KOPT-K1 (cell line): ENCODE data around the gene HSPA4.
"Not testable (repeated sequence)": the region's sequence is repeated elsewhere in the genome, so short reads cannot be mapped to it uniquely, and the experiment has no call there.

Experiments
- H3K27ac ChIP-seq: fragments of 200-600 bp; sonication (generic); 2 replicates; pipeline ENCODE4 v1.5.1; 2016; ENCODE audit warnings: antibody characterized with exemption, mild to moderate bottlenecking, low read depth, low read length; ENCODE audit not compliant: poor library complexity, severe bottlenecking
- H3K36me3 ChIP-seq: fragments of 200-600 bp; sonication (generic); 2 replicates; pipeline ENCODE4 v1.5.1; 2017; ENCODE audit warnings: antibody characterized with exemption, mild to moderate bottlenecking, low read length, moderate library complexity; ENCODE audit not compliant: insufficient read depth
- H3K9me3 ChIP-seq: fragments of 200-600 bp; sonication (generic); 2 replicates; pipeline ENCODE4 v1.5.1; 2017; ENCODE audit warnings: antibody characterized with exemption, low read length, mild to moderate bottlenecking; ENCODE audit not compliant: insufficient read depth, poor library complexity, severe bottlenecking

HSPA4 gene

DNA sequence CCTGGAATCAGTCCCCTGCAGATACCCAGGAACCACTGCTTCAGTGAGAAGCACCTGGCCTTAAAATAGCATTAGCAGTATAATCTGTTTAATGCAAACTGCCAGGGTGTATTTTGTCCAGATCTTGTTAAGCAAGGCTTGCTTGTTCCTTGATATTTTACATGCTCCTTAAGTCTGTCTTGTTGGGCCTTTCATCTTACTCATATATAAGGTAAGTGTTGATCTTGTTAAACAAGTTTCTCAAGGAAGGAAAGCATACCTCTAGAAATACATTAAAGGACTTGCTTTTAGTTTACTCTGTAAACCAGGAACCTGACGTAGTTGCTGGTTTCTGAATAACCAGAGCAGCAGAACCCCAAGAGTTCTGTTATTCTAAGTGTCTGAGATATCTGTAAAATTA lies 13.7 kb downstream of the HSPA4 start:
- H3K27ac ChIP-seq = no peak overlapping the region
- H3K36me3 ChIP-seq = peaks cover 70% of the 10 kb centered on the region
- H3K9me3 ChIP-seq = no peaks in the 10 kb centered on the region

- H3K27ac ChIP-seq = no peak overlapping the region
- H3K9me3 ChIP-seq = no peaks in the 10 kb centered on the region
- peaks cover 76% of the 10 kb centered on the region for H3K36me3 ChIP-seq
Observed at GRCh38 chr5:133066045-133066444, 14.2 kb downstream of the HSPA4 start.

GRCh38 chr5:133072021-133072420 lies 20.2 kb downstream of the HSPA4 start:
- no peaks in the 10 kb centered on the region for H3K9me3 ChIP-seq
- H3K27ac ChIP-seq = no peak overlapping the region
- H3K36me3 ChIP-seq = peaks cover 100% of the 10 kb centered on the region

DNA sequence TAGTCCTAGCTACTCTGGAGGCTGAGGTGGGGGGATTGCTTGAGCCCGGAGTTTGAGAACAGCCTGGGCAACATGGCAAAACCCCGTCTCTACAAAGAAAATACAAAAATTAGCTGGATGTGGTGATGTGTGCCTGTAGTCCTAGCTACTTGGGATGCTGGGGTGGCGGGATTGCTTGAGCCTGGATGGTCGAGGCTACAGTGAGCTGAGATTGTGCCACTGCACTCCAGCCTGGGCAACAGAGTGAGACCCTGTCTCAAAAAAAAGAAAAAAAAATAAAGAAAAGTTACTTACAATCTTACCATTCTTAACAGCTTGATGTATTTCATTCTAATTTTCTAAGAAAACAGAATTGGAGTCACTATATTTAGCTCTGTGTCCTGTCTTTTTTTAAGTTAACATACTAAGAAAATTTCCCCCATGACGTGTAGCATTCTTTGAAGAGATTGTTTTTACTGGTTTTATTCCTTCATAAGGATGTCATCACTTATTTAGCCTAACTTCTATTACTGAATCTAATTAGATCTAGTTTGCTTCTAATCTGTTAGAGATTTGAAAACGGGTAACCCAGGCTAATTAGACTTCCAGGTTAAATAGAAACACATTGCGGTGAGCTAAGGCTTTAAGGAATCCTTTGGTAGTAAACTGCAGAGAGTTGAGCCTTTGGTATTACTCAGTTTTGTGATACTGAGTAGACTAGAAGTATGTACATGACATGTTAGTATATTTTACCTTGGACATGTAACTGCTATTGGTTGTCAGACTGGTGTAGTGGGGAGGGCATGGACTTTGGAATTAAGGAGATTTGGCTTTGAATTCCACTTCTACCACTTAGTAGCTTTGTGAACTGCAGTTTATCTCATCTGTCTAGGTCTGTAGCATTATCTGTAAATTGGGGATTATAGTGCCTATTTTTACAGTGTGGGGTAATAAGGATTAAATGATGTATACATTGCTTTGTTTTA lies 24.0 kb downstream of the HSPA4 start:
- peaks cover 97% of the 10 kb centered on the region for H3K36me3 ChIP-seq
- H3K9me3 ChIP-seq = no peaks in the 10 kb centered on the region
- no peak overlapping the region for H3K27ac ChIP-seq

DNA sequence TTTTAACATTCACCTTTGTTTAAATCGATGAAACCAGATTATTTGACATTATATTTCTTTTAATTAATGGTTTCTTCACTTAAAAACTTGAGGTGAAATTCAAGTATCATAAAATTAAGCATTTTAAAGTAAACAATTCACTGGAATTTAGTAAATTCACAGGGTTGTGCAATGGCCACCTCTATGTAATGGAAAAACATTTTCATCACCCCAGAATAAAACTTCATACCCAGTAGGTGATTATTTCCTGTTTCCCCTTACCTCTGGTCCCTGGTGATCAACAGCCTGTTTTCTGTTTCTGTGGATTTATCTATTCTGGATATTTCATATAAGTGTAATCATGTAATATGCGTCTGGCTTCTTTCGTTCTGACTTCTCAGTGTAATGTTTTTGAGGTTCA lies 27.2 kb downstream of the HSPA4 start:
- Histone ChIP-seq H3K36me3 (peaks cover 91% of the 10 kb centered on the region), H3K9me3 (no peaks in the 10 kb centered on the region), H3K27ac (no peak overlapping the region)

DNA sequence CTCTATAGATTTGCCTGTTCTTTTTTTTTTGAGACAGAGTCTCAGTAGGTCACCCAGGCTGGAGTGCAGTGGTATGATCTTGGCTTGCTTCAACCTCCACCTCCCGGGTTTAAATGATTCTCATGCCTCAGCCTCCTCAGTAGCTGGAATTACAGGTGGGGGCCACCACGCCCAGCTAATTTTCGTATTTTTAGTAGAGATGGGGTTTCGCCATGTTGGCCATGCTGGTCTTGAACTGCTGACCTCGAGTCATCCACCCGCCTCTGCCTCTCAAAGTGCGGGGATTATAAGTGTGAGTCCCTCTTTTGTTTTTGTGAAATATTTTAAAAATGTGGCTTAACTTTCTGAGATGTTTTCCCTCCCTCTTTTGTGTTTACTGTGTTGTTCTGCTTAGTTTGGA lies 29.2 kb downstream of the HSPA4 start:
- H3K27ac ChIP-seq = no peak overlapping the region
- no peaks in the 10 kb centered on the region for H3K9me3 ChIP-seq
- peaks cover 91% of the 10 kb centered on the region for H3K36me3 ChIP-seq

DNA sequence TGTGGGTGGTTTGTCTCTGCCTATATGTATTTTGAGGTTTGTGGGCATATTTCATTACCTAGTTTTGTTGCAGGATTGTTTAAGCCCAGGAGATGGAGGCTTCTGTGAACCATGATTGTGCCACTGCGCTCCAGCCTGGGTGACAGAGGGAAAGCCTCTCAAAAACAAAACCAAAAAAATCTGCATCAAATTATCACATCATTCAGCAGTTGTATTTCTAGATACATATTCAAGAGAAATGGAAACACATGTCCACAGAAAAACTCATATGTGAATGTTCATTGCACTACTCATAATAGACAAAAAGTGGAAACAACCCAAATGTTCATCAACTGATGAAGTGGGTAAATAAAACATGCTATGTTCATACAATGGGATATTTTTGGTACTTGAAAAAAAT lies 29.9 kb downstream of the HSPA4 start:
- peaks cover 91% of the 10 kb centered on the region for H3K36me3 ChIP-seq
- H3K9me3 ChIP-seq = no peaks in the 10 kb centered on the region
- H3K27ac ChIP-seq = no peak overlapping the region

- Histone ChIP-seq H3K9me3 (no peaks in the 10 kb centered on the region), H3K27ac (no peak overlapping the region), H3K36me3 (peaks cover 91% of the 10 kb centered on the region)
Observed at GRCh38 chr5:133082128-133082527, 30.3 kb downstream of the HSPA4 start.

GRCh38 chr5:133083901-133084300 lies 32.1 kb downstream of the HSPA4 start:
- H3K27ac ChIP-seq = no peak overlapping the region
- H3K36me3 ChIP-seq = peaks cover 94% of the 10 kb centered on the region
- H3K9me3 ChIP-seq = no peaks in the 10 kb centered on the region

- not testable (repeated sequence) for H3K9me3 ChIP-seq, H3K27ac ChIP-seq
- peaks cover 94% of the 10 kb centered on the region for H3K36me3 ChIP-seq
Observed at GRCh38 chr5:133085171-133085570, 33.4 kb downstream of the HSPA4 start.

GRCh38 chr5:133086366-133086875 lies 34.6 kb downstream of the HSPA4 start:
- H3K27ac ChIP-seq = no peak overlapping the region
- H3K9me3 ChIP-seq = no peaks in the 10 kb centered on the region
- H3K36me3 ChIP-seq = peaks cover 94% of the 10 kb centered on the region

DNA sequence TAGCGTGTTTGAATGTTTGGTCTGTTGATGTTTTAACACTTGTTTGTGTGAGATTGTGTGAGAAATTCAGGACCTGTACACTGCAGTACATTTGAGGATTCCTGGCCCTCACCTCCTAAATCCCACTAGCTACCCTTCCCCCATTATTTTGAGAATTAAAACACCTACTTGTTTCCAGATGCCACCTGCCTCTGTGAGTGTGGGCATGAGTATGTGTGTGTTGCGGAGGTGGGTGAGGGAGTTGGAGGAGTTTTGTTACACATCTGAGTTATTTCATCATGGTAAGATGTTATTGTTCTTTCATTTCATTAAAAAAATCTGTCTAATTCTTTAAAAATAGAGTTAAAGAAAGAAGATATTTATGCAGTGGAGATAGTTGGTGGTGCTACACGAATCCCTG lies 36.3 kb downstream of the HSPA4 start:
- H3K36me3 ChIP-seq = peaks cover 97% of the 10 kb centered on the region
- no peak overlapping the region for H3K27ac ChIP-seq
- no peaks in the 10 kb centered on the region for H3K9me3 ChIP-seq

DNA sequence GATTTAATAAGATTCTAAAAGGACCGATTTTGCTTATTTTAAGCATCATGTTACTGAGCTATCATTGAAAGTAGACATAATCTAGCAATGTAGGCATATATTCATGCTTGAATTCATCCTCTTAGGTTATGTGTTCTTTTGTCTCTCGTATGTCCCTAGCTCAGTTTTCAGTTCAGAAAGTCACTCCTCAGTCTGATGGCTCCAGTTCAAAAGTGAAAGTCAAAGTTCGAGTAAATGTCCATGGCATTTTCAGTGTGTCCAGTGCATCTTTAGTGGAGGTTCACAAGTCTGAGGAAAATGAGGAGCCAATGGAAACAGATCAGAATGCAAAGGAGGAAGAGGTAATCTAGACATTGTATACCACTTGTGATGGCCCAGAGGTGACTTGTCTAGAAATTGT lies 39.2 kb downstream of the HSPA4 start:
- Histone ChIP-seq H3K27ac (no peak overlapping the region), H3K9me3 (no peaks in the 10 kb centered on the region), H3K36me3 (peaks cover 98% of the 10 kb centered on the region)

DNA sequence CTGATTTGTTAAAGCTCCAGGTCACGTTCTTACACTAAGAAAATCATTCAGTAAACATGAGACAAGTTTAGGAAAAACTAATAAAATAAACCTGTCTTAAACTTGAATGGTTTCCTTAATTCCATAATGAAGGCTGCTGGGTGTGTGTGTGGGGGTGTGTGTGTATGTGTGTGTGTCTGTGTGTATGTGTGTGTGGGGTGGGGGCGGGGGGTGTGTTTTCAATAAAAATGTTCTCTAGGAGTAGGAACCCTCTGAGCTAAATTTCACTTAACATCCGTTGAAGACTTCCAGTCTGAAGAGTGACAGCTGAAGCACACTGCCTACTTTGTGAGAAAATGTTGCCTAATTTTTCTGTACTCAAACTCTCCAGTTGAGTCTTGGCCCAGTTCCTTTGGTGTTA lies 54.5 kb downstream of the HSPA4 start:
- H3K27ac ChIP-seq = no peak overlapping the region
- peaks cover 57% of the 10 kb centered on the region for H3K36me3 ChIP-seq
- H3K9me3 ChIP-seq = no peaks in the 10 kb centered on the region

GRCh38 chr5:133106761-133107572 lies 55.2 kb downstream of the HSPA4 start:
- H3K9me3 ChIP-seq = no peaks in the 10 kb centered on the region
- H3K27ac ChIP-seq = no peak overlapping the region
- H3K36me3 ChIP-seq = peaks cover 50% of the 10 kb centered on the region
